Ovary (tissue), 9 donors: ENCODE results near the gene NPDC1. TPM values are rescaled to one million over a fixed set of nuclear protein-coding genes. Genes with fewer than 3 reads are reported as not detected.
A peak's percentile ranks its signal among the peaks of the same experiment; 100 is the strongest.

Experiments used
- DNase-seq, 5 donors: peaks; one replicate each; pipeline ENCODE4 v3.0.0-alpha.2; 2019 to 2020
- H3K27ac ChIP-seq, 2 donors: fragments of 200-600 bp; one replicate each; pipeline versions ENCODE4 v1.5.1 to v1.8.0; 2019 to 2022
- H3K27me3 ChIP-seq: fragments of 200-600 bp; one replicate; pipeline ENCODE4 v1.8.0; 2022
- H3K36me3 ChIP-seq: fragments of 200-600 bp; sonication (generic); one replicate; pipeline ENCODE4 v1.5.1; 2019
- H3K4me1 ChIP-seq: one replicate; pipeline ENCODE4 v1.8.1; 2013; ENCODE audit warnings: mild to moderate bottlenecking, moderate library complexity; ENCODE audit not compliant: insufficient read depth
- H3K4me3 ChIP-seq: fragments of 200-600 bp; sonication (generic); one replicate; pipeline ENCODE4 v1.5.1; 2017
- H3K9me3 ChIP-seq, 2 donors: fragments of 200-600 bp in 1 of 2; sonication (generic) in 1 of 2; one replicate each; pipeline versions ENCODE4 v1.5.1 to v1.8.1; 2013 to 2019; ENCODE audit warnings: mild to moderate bottlenecking in 1 of 2, moderate library complexity in 1 of 2
- EP300 ChIP-seq: sonication (generic); formaldehyde crosslinking; IDR thresholded peaks from one replicate; pipeline ENCODE4 v1.6.1; 2017; ENCODE audit warnings: antibody characterized with exemption
- POLR2A ChIP-seq: fragments of 450-650 bp; IDR thresholded peaks from one replicate; pipeline ENCODE4 v1.6.1; 2017; ENCODE audit warnings: antibody characterized with exemption, mild to moderate bottlenecking, moderate library complexity
- WGBS, 3 donors: extraction: QIAGEN DNeasy Blood & Tissue Kit in 1 of 3; methylation state at CpG; one replicate each; pipeline versions ENCODE4 v1.1.5 to v1.1.7; 2013 to 2017; 5-methylcytosine and 5-hydroxymethylcytosine counted together
- intact Hi-C, 4 donors: fragments of 100-400 bp; cut with DNase I; formaldehyde crosslinking; loops; one replicate each; pipeline versions ENCODE4 v1.11.0 to v1.15.1; 2022 to 2023
- polyA plus RNA-seq, 2 donors: library from polyadenylated mRNA; stranded (reverse); fragments of 200-250 nt in 1 of 2; fragments of 350-450 nt in 1 of 2; fragmentation: Illumina TruSeq in 1 of 2; extraction: RNeasy Lipid Tissue Mini Kit (QIAGEN cat#74804) in 1 of 2; gene quantifications; one replicate each; pipeline ENCODE4 v1.2.3, GENCODE V29; 2013 to 2014
- total RNA-seq, 7 donors: library from RNA; depleted of rRNA in 2 of 7; stranded (reverse); fragments of >200 nt in 2 of 7; fragmentation: NEBNext Ultra II Directional in 3 of 7; extraction: Animal tissue kit (Norgen Biotek cat#: 25700) in 3 of 7; gene quantifications; one replicate each; pipeline versions ENCODE4 v1.1.0 to v1.2.4, GENCODE V29; 2016 to 2023
- TF ChIP-seq, protein P1 (sequence below), 3 donors: fragments of 450-650 bp in 2 of 3; fragments of 200-600 bp in 1 of 3; IDR thresholded peaks; one replicate each; pipeline versions ENCODE4 v1.5.1 to v1.8.0; 2016 to 2022; ENCODE audit warnings: antibody characterized with exemption in 3 of 3, mild to moderate bottlenecking in 1 of 3
- donor health status: DM: no; HTN: no; CAD: no; lungs with moderate emphysema.
- donor health status: DM: no; HTN: no; CAD: no.
- donor health status: Bipolar disorder and iron deficiency.
- donor health status: DM: yes; HTN: yes; CAD: no.
- donor health status: DM: no; HTN: no; CAD: no.
- donor health status: DM: yes; HTN: yes; CAD: no.

The NPDC1 gene
- total and polyA plus RNA-seq, 9 donors = 2.1 to 112 (median 49.9) TPM

DNA sequence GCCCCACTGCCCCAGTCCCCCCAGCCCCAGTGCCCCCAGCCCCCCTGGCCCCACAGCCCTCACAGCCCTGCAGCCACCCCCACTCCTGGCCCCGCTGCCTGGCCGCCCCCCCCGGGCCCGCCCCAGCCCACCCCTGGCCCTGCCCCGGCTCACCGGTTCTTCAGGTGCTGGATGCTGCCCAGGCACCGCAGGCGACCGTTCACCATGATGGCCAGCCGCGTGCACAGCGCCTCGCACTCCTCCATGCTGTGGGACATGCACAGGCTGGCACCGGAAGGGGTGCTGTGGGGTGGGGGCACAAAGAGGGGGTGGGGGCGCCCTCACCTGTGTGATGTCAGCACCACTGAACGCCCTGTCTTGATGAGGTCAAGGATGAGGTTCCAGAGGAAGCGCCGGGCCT is 36.8 kb downstream of the NPDC1 start:
- Histone ChIP-seq H3K9me3 (no peaks in the 10 kb centered on the region), H3K36me3 (no peaks in the 10 kb centered on the region), H3K27me3 (no peaks in the 10 kb centered on the region), H3K4me3 (no peak overlapping the region), H3K27ac (no peak overlapping the region), H3K4me1 (peaks cover 16% of the 10 kb centered on the region)
- WGBS, 3 donors = 89 to 97% (median 93%) methylated on average over 10 to 18 of the region's 18 CpGs
- DNase-seq = no peak
- TF ChIP-seq POLR2A (no peak), EP300 (no peak)
- TF ChIP-seq, protein P1, sequence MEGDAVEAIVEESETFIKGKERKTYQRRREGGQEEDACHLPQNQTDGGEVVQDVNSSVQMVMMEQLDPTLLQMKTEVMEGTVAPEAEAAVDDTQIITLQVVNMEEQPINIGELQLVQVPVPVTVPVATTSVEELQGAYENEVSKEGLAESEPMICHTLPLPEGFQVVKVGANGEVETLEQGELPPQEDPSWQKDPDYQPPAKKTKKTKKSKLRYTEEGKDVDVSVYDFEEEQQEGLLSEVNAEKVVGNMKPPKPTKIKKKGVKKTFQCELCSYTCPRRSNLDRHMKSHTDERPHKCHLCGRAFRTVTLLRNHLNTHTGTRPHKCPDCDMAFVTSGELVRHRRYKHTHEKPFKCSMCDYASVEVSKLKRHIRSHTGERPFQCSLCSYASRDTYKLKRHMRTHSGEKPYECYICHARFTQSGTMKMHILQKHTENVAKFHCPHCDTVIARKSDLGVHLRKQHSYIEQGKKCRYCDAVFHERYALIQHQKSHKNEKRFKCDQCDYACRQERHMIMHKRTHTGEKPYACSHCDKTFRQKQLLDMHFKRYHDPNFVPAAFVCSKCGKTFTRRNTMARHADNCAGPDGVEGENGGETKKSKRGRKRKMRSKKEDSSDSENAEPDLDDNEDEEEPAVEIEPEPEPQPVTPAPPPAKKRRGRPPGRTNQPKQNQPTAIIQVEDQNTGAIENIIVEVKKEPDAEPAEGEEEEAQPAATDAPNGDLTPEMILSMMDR (IDR thresholded peaks at IDR 0.05) = no peak
- intact Hi-C loops = no loop called here

DNA sequence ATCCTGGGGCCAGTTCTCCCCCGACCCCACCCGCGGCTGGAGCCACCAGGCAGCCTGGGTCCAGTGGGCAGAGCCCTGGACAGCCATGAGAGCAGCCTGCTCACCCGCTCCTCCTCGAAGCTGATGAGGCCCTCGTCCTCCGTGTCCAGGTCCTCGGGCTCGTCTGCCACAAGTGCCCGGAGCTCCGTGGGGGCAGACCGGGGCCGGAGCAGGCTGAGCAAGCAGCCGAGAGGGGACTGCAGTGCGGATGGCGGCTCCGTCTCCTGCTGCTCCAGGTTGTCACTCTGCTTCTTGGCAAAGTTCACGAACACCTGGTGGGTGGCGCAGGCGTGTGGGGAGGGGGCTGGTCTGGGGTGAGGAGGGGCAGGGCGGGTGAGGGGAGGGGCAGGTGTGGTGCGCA is 37.7 kb downstream of the NPDC1 start:
- TF ChIP-seq, protein P1 (IDR thresholded peaks at IDR 0.05) = no peak
- DNase-seq = no peak
- no peaks in the 10 kb centered on the region for H3K9me3 ChIP-seq
- no peaks in the 10 kb centered on the region for H3K36me3 ChIP-seq
- 70 to 88% (median 86%) methylated on average over 7 to 22 of the region's 22 CpGs for WGBS, 3 donors
- no peak overlapping the region for H3K27ac ChIP-seq
- H3K4me3 ChIP-seq = no peak overlapping the region
- H3K27me3 ChIP-seq = no peaks in the 10 kb centered on the region
- intact Hi-C loops = no loop called here
- H3K4me1 ChIP-seq = peaks cover 16% of the 10 kb centered on the region

DNA sequence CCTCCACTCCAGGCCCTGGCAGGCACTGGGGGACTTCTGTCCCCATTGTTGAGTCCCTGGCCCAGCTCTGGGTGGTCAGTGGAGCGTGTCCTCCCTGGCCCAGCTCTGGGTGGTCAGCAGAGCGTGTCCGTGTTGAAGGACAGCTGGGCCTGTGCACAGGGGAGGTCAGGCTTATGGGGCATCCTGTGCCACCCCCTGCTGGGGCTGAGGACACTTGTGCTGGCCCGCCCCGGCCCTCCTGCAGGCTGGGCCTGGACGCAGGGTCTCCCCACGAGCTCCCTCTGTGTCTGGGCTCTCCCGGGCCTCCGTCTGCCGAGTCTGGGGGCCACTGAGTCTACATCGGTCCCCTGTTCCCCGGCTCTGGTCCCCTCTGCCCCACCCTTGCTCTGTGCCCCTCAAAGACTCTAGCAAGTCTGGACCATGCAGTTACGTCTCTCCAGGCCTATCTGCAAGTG is 38.1 kb downstream of the NPDC1 start:
- Histone ChIP-seq H3K4me3 (no peak overlapping the region), H3K36me3 (no peaks in the 10 kb centered on the region), H3K27ac (no peak overlapping the region), H3K4me1 (peaks cover 16% of the 10 kb centered on the region), H3K9me3 (no peaks in the 10 kb centered on the region), H3K27me3 (no peaks in the 10 kb centered on the region)
- TF ChIP-seq POLR2A (no peak), EP300 (no peak)
- TF ChIP-seq, protein P1 (IDR thresholded peaks at IDR 0.05) = no peak
- intact Hi-C loops = no loop called here
- WGBS, 3 donors = 88 to 98% (median 92%) methylated on average over 8 to 13 of the region's 13 CpGs
- DNase-seq = no peak

DNA sequence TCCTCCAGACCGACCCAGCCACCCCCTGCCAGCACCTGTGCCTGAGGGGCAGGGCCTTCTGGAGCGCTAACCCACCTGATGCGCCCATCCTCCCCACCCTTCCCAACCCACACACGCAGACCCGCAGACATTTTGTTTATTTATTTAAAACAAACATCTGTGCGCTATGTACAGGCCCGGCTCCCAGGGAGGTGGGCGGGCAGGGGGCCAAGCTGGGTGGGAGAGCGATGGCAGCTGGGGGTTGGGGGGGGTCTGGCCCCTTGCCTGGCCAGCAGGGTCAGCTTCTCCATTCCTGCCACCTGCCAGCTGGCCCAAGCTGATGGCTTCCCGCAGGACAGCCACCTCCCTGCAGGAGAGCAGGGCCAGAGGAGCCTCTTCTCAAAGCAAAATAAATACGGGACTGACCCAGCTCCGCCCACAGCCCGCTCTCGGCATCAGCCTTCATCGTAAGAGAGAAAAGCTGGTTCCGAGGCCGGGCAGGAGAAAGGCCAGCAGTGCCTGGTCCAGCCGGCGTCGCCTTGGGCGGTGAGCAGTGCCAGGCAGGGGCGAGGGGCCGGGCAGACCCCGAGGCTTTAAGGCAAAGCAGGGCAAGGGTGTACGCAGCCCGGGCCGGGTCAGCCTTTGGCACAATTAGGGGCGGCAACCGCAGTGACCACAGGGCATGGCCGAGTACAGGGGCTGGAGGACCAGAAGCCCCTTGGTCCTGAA is 38.7 kb downstream of the NPDC1 start:
- H3K4me3 ChIP-seq = no peak overlapping the region
- no peaks in the 10 kb centered on the region for H3K36me3 ChIP-seq
- H3K9me3 ChIP-seq = no peaks in the 10 kb centered on the region
- no peak overlapping the region for H3K27ac ChIP-seq
- TF ChIP-seq, protein P1 (IDR thresholded peaks at IDR 0.05) = no peak
- TF ChIP-seq EP300 (no peak), POLR2A (no peak)
- intact Hi-C loops = no loop called here
- H3K27me3 ChIP-seq = no peaks in the 10 kb centered on the region
- DNase-seq = peak in 4 of 5 donors; percentile 42 to 83 (median 66)
- 18 to 41% (median 33%) methylated on average over 28 to 30 of the region's 30 CpGs for WGBS, 3 donors
- peaks cover 16% of the 10 kb centered on the region for H3K4me1 ChIP-seq
